Activated naive CD8-positive, alpha-beta T cell treated with anti-CD3 and anti-CD28 coated beads for 36 hours (primary cell): ENCODE measurements around the gene N4BP2L2. TPM values are rescaled to one million over a fixed set of nuclear protein-coding genes. Genes with fewer than 3 reads are reported as not detected.

ENCODE experiments used
- DNase-seq: peaks from one replicate; pipeline ENCODE4 v3.0.0; 2021
- H3K27ac Mint-ChIP-seq: one replicate; pipeline ENCODE4 v1.8.0; 2022; ENCODE audit warnings: mild to moderate bottlenecking, moderate library complexity, mixed read lengths
- H3K27me3 Mint-ChIP-seq: one replicate; pipeline ENCODE4 v1.8.0; 2022; ENCODE audit warnings: mild to moderate bottlenecking, mixed read lengths
- H3K36me3 Mint-ChIP-seq: one replicate; pipeline ENCODE4 v1.8.0; 2021; ENCODE audit warnings: mild to moderate bottlenecking, mixed read lengths
- H3K4me1 Mint-ChIP-seq: one replicate; pipeline ENCODE4 v1.8.0; 2021; ENCODE audit warnings: mixed read lengths
- H3K4me3 Mint-ChIP-seq: one replicate; pipeline ENCODE4 v1.8.0; 2022; ENCODE audit warnings: mild to moderate bottlenecking, moderate library complexity, mixed read lengths
- H3K9me3 Mint-ChIP-seq: one replicate; pipeline ENCODE4 v1.8.0; 2022; ENCODE audit warnings: mixed read lengths
- total RNA-seq, 2 experiments: library from RNA; stranded (reverse); gene quantifications; one replicate each; pipeline ENCODE4 v1.2.3, GENCODE V29; 2021

N4BP2L2 gene
- total RNA-seq, 2 experiments from 2014 or later = 66.7 to 68.8 TPM

DNA sequence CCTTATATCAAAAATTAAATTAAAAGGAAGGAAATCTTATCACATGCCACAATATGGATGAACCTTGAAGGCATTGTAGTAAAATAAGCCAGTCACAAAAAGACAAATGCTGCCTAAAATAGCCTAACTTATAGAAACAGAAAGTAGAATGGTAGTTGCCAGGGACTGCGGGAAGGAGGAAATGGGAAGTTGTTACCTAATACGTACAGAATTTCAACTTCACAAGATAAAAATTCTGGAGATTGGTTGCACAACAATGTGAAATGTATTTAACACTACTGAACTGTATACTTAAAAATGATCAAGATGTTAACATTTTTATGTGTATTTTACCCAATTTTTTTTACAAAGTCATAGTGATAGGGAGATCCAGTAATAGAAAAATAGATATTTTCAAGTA lies 10.2 kb upstream of the N4BP2L2 start:
- no peak overlapping the region for H3K4me3 Mint-ChIP-seq
- no peak for DNase-seq

DNA sequence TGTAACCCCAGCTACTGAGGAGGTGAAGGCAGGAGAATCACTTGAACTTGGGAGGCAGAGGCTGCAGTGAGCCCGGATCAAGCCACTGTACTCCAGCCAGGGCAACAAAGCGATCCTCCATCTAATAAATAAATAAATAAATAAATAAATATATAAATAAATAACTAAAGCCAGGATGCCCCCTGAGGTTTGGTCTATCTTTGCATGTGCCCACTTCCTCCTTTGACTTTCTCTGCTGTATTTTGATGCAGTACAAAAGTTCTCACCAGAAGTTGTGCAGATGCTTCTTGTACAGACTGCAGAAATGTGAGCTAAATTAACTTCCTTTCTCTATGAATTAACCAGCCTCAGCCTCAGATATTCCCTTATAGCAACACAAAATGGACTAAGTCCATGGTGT lies 6.5 kb upstream of the N4BP2L2 start:
- peaks cover 7% of the 10 kb centered on the region for H3K27me3 Mint-ChIP-seq
- no peak overlapping the region for H3K27ac Mint-ChIP-seq
- no peaks in the 10 kb centered on the region for H3K36me3 Mint-ChIP-seq
- peaks cover 2% of the 10 kb centered on the region for H3K4me1 Mint-ChIP-seq
- DNase-seq = no peak
- H3K9me3 Mint-ChIP-seq = no peaks in the 10 kb centered on the region
- no peak overlapping the region for H3K4me3 Mint-ChIP-seq

More for the DNA sequence above, 10.2 kb upstream of the N4BP2L2 start:
- H3K9me3 Mint-ChIP-seq = no peaks in the 10 kb centered on the region
- H3K36me3 Mint-ChIP-seq = no peaks in the 10 kb centered on the region
- peaks cover 4% of the 10 kb centered on the region for H3K27me3 Mint-ChIP-seq
- no peak overlapping the region for H3K27ac Mint-ChIP-seq
- peaks cover 2% of the 10 kb centered on the region for H3K4me1 Mint-ChIP-seq

DNA sequence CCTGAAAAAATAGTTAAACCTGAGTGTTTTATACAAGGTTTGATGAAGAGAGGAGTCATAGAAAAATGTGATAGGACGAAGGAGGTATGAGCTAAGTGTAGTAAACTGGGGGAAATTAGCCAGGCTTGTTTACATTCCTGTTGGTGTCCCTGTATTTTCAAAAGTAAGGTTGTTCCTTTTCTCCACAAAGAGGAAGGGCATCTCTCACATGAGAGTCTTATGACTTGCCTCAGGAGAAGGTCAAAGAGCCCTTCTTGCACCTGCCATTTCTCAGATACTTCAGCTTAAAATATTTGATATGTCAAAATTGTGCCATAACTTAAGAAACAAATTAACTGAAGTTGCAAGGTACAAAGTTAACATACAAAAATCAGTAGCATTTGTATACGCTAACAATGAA lies 3.6 kb upstream of the N4BP2L2 start:
- H3K27ac Mint-ChIP-seq = no peak overlapping the region
- no peak for DNase-seq
- peaks cover 7% of the 10 kb centered on the region for H3K27me3 Mint-ChIP-seq
- H3K4me1 Mint-ChIP-seq = peaks cover 9% of the 10 kb centered on the region
- no peak overlapping the region for H3K4me3 Mint-ChIP-seq
- H3K9me3 Mint-ChIP-seq = no peaks in the 10 kb centered on the region
- H3K36me3 Mint-ChIP-seq = peaks cover 8% of the 10 kb centered on the region

DNA sequence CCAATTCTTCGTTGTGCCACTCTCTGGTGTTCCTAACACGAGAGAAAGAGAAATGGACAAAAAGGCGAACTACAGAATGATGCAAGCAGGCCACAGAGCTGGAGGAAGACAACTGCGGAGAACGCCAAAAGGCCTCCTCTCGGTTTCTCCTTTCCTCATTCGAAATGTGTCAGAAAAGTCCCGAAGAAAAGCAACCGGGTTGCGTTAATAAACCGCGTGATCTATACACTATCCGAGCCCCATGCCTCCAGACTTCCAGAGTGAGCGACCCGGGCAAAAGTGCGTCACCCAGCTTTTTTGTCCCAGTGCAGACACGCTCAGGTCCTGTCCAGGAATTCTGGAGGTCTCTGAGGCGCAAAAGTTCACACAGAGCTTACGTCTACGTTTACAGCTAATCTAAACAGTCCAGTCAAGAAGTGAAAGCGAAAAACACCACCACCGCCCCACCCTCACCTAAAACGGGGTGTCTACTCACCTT lies 413 bp downstream of the N4BP2L2 start:
- Mint-ChIP-seq H3K9me3 (no peaks in the 10 kb centered on the region), H3K36me3 (peaks cover 43% of the 10 kb centered on the region), H3K27ac (peak overlapping the region; percentile 100), H3K4me1 (peaks cover 41% of the 10 kb centered on the region), H3K27me3 (peaks cover 7% of the 10 kb centered on the region), H3K4me3 (peak overlapping the region; percentile 97)
- no peak for DNase-seq

DNA sequence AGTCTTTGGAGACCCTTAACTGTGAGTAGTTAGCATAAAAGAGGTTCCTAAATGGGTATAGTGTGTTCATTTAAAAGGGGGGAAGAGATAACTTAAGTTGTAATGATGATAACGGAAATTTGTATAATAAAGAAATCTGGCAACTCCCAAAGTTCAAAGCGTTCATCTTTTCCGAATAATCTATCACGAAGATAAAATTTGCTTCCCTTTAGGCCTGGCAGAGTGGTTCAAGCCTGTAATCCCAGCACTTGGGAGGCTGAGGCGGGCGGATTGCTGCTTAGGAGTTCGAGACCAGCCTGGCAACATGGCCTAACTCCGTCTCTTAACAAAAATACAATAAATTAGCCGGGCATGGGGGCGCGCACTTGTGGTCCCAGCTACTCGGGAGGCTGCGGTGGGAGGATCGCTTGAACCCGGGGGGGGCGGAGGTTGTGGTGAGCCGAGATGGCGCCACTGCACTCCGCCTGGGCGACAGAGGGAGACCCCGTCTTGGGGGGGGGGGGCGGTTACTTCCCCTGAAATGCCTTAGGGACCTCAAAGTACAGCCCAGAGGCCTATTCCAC lies 934 bp downstream of the N4BP2L2 start:
- Mint-ChIP-seq H3K27ac (peak overlapping the region; percentile 100), H3K4me1 (peaks cover 46% of the 10 kb centered on the region), H3K4me3 (peak overlapping the region; percentile 97), H3K27me3 (peaks cover 7% of the 10 kb centered on the region), H3K36me3 (peaks cover 47% of the 10 kb centered on the region), H3K9me3 (no peaks in the 10 kb centered on the region)
- peak; percentile 39 for DNase-seq

DNA sequence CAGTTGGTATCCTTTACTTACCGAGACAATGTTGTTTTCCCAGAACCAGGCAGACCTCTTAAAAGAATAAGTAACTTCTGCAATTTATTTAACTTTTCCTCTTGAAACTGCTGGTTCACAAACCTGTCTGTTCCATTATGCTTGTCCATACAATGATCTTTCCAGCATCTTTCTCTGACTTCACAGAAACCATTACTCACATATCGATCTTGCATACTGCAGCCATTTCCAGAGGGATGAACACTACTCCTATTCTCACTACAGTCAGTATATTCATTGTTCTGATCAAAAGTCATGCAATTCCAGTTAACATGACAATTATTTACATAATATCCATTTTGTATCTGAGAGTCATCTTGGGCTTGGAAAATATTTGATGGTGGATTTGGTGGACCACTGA lies 2.8 kb downstream of the N4BP2L2 start:
- Mint-ChIP-seq H3K4me3 (peak overlapping the region; percentile 65), H3K27ac (peak overlapping the region; percentile 66)

DNA sequence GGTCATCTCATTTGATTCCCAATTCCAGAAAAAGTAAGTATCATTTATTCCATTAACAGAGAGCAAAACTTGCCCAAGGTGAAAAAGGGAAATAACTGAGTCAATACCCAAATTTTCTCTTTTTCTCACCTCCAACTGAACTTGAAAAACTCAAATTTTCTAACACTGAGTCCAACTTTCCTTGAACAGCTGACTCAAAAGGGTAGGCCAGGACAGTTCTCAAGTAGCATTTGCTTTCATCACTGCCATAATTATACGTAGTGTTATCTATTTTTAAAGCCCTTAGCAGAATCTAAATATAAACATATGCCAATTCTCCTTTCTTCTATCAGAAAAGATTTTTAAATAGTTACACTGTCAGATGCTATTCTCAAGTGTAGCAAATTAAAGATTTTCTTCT lies 3.5 kb downstream of the N4BP2L2 start:
- peak overlapping the region; percentile 25 for H3K4me3 Mint-ChIP-seq
- H3K4me1 Mint-ChIP-seq = peaks cover 65% of the 10 kb centered on the region
- no peak for DNase-seq
- no peaks in the 10 kb centered on the region for H3K9me3 Mint-ChIP-seq
- peaks cover 58% of the 10 kb centered on the region for H3K36me3 Mint-ChIP-seq
- no peaks in the 10 kb centered on the region for H3K27me3 Mint-ChIP-seq
- H3K27ac Mint-ChIP-seq = peak overlapping the region; percentile 59

More for the DNA sequence above, 2.8 kb downstream of the N4BP2L2 start:
- H3K9me3 Mint-ChIP-seq = no peaks in the 10 kb centered on the region
- H3K4me1 Mint-ChIP-seq = peaks cover 62% of the 10 kb centered on the region
- no peak for DNase-seq
- no peaks in the 10 kb centered on the region for H3K27me3 Mint-ChIP-seq
- H3K36me3 Mint-ChIP-seq = peaks cover 58% of the 10 kb centered on the region

DNA sequence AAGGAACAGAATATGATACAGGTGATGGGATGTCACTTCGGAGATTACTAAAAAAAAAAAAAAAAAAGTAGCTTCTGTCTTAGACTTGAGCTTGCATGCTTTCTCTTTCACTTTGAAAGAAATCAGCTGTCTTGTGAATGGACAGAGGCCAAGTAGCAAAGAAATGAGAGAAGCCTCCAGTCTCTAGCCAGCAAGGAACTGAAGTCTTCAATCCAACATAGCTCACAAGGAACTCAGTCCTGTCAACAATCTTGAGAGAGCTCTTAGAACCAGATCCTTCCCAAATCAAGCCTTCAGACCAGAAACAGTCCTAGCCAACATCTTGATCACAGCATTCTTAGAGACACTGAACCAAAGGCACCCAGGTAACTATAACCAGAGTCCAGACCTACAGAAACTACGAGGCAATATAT lies 7.7 kb downstream of the N4BP2L2 start:
- Mint-ChIP-seq H3K4me1 (peaks cover 66% of the 10 kb centered on the region), H3K27me3 (no peaks in the 10 kb centered on the region), H3K9me3 (no peaks in the 10 kb centered on the region), H3K4me3 (peak overlapping the region; percentile 70), H3K36me3 (peaks cover 49% of the 10 kb centered on the region), H3K27ac (peak overlapping the region; percentile 80)
- DNase-seq = no peak

DNA sequence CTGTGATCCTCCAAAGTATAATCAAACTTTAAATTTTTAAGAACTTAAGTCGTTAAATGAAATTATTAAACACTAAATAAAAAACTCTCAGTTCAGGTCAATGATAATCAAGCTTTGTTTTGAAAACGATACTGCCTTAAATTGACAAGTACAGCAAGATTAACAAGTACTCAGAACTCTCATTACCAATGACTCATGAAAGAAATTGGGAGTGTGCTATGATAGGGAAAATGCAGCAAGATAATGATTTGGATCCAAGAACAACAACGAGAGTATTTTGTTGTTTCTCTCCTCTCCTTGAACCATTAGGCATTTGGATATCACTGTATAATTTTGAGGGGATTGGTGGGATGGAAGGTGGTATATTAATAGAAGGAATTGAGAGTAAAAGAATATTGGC lies 10.2 kb downstream of the N4BP2L2 start:
- Mint-ChIP-seq H3K4me3 (no peak overlapping the region), H3K9me3 (peaks cover 2% of the 10 kb centered on the region)
- DNase-seq = no peak

DNA sequence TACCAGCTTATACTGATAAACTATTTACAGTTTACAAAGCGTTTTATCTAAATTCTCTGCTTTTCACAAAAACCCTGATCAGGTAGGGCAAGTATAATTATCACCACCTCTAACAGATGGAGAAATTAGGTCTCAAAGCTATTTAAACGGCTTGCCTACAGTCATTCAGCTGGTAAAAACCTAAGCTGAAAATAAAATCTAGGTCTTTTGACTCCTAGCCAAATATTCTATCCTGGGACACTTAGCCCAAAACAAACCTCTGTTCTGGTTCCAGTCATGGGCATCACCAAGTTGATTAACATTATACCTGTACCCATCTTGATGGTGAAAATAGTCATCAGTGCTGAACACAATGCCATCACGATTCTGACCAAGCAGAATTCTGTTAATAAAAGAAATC lies 11.4 kb downstream of the N4BP2L2 start:
- H3K27ac Mint-ChIP-seq = no peak overlapping the region
- no peaks in the 10 kb centered on the region for H3K27me3 Mint-ChIP-seq
- H3K4me3 Mint-ChIP-seq = no peak overlapping the region
- H3K4me1 Mint-ChIP-seq = peaks cover 42% of the 10 kb centered on the region
- DNase-seq = no peak
- peaks cover 35% of the 10 kb centered on the region for H3K36me3 Mint-ChIP-seq
- peaks cover 2% of the 10 kb centered on the region for H3K9me3 Mint-ChIP-seq

More for the DNA sequence above, 10.2 kb downstream of the N4BP2L2 start:
- Mint-ChIP-seq H3K36me3 (peaks cover 37% of the 10 kb centered on the region), H3K4me1 (peaks cover 51% of the 10 kb centered on the region), H3K27me3 (no peaks in the 10 kb centered on the region), H3K27ac (peak overlapping the region; percentile 35)

DNA sequence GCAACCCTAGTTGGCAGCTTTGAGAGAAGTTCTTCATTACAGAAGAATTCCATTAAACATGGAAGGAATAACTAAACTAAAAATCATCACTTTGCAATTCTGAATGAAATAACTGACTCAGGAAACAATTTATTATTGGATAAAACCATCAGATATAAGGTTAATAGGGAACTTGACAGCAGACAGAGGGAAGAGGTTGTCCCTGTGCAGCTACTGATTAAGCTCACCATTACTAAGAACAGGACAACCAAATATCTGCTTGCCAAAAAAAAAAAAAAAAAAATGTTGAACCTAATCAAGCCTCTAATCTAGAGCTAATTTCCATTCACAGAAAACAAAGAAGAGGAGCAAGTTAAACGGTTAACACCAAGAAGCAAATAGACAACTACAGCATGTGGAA lies 12.8 kb downstream of the N4BP2L2 start:
- DNase-seq = no peak
- no peak overlapping the region for H3K4me3 Mint-ChIP-seq
- H3K9me3 Mint-ChIP-seq = peaks cover 2% of the 10 kb centered on the region
- no peaks in the 10 kb centered on the region for H3K27me3 Mint-ChIP-seq
- H3K4me1 Mint-ChIP-seq = peaks cover 31% of the 10 kb centered on the region
- H3K27ac Mint-ChIP-seq = no peak overlapping the region
- peaks cover 28% of the 10 kb centered on the region for H3K36me3 Mint-ChIP-seq

DNA sequence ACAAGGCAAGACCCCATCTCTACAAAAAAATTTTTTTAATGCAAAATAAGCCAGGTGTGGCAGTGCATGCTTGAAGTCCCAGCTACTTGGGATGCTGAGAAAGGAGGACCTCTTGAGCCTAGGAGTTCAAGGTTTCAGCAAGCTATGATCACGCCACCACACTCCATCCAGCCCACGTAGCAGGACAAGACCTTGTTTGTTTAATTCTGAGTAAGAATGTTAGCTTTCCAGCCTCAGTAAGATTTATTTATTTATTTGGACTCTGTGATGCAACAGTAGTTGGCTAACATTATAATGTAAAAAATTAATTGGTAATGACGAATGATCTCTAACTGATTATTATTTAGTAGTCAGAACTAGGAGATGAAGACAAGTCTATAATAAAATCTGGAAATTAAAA lies 23.3 kb downstream of the N4BP2L2 start:
- Mint-ChIP-seq H3K4me1 (peaks cover 6% of the 10 kb centered on the region), H3K4me3 (no peak overlapping the region), H3K27ac (no peak overlapping the region), H3K27me3 (no peaks in the 10 kb centered on the region), H3K9me3 (no peaks in the 10 kb centered on the region), H3K36me3 (peaks cover 17% of the 10 kb centered on the region)
- DNase-seq = no peak

DNA sequence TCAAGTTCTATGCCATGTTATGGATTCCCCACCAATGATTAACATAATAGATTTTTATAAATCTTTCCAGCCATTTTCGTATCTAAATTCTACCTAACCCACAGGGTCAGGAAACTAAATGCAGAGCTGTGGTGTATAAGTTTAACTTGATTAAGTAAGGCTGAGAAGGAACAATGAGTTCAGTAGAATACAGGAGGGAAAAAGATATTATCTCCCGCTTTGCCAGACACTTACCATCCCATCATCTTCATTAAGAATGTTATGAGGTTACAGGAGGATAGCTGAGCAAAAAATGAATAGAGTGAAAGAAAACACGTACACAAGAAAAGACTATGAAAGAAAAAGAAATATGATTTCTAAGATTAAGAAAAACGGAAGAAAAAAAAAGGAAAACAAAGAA lies 27.1 kb downstream of the N4BP2L2 start:
- no peak overlapping the region for H3K4me3 Mint-ChIP-seq
- peaks cover 3% of the 10 kb centered on the region for H3K4me1 Mint-ChIP-seq
- no peaks in the 10 kb centered on the region for H3K9me3 Mint-ChIP-seq
- DNase-seq = no peak
- H3K36me3 Mint-ChIP-seq = peaks cover 14% of the 10 kb centered on the region
- no peaks in the 10 kb centered on the region for H3K27me3 Mint-ChIP-seq
- no peak overlapping the region for H3K27ac Mint-ChIP-seq

DNA sequence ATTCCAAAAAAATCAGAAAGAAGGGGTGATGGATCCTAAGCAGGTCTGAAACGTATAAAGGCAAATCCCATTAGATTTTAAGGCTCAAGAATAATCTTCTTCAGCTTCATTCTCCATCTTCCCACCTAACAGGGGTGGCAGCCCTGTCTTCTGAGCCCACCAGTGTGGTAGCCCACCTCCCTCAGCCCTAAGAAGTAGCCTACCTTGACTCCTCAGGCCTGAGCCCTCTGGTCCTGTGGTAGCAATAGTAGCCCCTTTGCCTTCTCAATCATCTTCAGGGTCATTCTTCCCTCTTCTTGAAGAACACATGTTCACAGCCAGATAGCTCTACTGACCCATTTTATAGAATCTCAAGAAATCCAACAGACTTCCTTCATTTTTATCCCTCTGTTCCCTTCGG lies 33.7 kb downstream of the N4BP2L2 start:
- H3K9me3 Mint-ChIP-seq = no peaks in the 10 kb centered on the region
- no peak overlapping the region for H3K27ac Mint-ChIP-seq
- peaks cover 25% of the 10 kb centered on the region for H3K36me3 Mint-ChIP-seq

DNA sequence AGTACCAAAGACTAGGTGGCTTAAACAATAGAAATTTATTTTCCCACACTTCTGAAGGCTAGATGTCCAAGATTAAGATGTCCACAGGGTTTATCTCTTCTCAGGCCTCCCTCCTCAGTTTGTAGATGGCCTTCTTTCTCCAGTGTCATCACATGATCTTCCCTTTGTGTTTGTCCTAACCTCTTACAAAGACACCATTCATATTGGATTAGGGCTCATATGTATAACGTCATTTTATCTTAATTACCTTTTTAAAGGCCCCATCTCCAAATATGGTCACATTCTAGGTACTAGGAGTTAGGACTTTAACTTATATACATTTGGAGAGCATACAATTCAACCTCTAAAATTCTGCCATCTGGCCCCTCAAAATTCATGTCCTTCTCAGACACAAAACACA lies 34.3 kb downstream of the N4BP2L2 start:
- Mint-ChIP-seq H3K4me1 (no peaks in the 10 kb centered on the region), H3K27ac (no peak overlapping the region), H3K4me3 (no peak overlapping the region), H3K36me3 (peaks cover 22% of the 10 kb centered on the region), H3K27me3 (no peaks in the 10 kb centered on the region), H3K9me3 (no peaks in the 10 kb centered on the region)
- no peak for DNase-seq

More for the DNA sequence above, 33.7 kb downstream of the N4BP2L2 start:
- no peaks in the 10 kb centered on the region for H3K27me3 Mint-ChIP-seq
- DNase-seq = no peak
- no peak overlapping the region for H3K4me3 Mint-ChIP-seq
- no peaks in the 10 kb centered on the region for H3K4me1 Mint-ChIP-seq

DNA sequence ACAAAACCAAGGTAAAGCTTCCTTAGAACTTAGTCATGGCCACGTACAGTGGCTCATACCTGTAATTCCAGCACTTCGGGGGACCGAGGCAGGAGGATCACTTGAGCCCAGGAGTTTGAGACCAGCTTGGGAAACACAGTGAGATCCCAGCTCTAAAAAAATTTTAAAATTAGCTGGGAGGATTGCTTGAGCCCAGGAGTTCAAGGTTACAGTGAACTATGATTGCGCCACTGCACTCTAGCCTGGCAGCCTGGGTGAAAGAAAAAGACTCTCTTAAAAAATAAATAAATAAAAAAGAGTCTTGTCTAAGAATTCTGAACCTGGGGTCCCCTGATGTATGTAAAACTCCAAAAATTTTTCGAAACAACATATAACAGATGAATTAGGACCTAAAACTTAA lies 34.9 kb downstream of the N4BP2L2 start:
- DNase-seq = no peak
- H3K4me1 Mint-ChIP-seq = no peaks in the 10 kb centered on the region
- peaks cover 22% of the 10 kb centered on the region for H3K36me3 Mint-ChIP-seq
- H3K9me3 Mint-ChIP-seq = no peaks in the 10 kb centered on the region
- H3K27me3 Mint-ChIP-seq = no peaks in the 10 kb centered on the region
- H3K4me3 Mint-ChIP-seq = no peak overlapping the region
- H3K27ac Mint-ChIP-seq = no peak overlapping the region
